HG03460 (cell line): ENCODE results near the gene SLC8A1.

Experiments
- ATAC-seq: cut with Tn5 transposase; IDR thresholded peaks from one replicate; pipeline ENCODE4 v1.9.1; 2021; ENCODE audit not compliant: unreplicated experiment

SLC8A1 gene

GRCh38 chr2:40204268-40204667, 247.6 kb downstream of the SLC8A1 start:
- ATAC-seq, result no peak

- no peak for ATAC-seq
Measured at GRCh38 chr2:40202798-40203400, 249.0 kb downstream of the SLC8A1 start.

GRCh38 chr2:40201425-40201824, 250.5 kb downstream of the SLC8A1 start:
- no peak for ATAC-seq

- ATAC-seq, result no peak
Measured at GRCh38 chr2:40200366-40200915, 251.4 kb downstream of the SLC8A1 start.

GRCh38 chr2:40199771-40200170, 252.1 kb downstream of the SLC8A1 start:
- no peak for ATAC-seq

GRCh38 chr2:40197121-40197520, 254.8 kb downstream of the SLC8A1 start:
- no peak for ATAC-seq

GRCh38 chr2:40193670-40194026, 258.2 kb downstream of the SLC8A1 start:
- ATAC-seq, result no peak

- ATAC-seq, result no peak
Measured at GRCh38 chr2:40192864-40193669, 258.8 kb downstream of the SLC8A1 start.

- no peak for ATAC-seq
Measured at GRCh38 chr2:40190457-40190856, 261.4 kb downstream of the SLC8A1 start.

GRCh38 chr2:40189881-40190280, 262.0 kb downstream of the SLC8A1 start:
- no peak for ATAC-seq

GRCh38 chr2:40187054-40187453, 264.8 kb downstream of the SLC8A1 start:
- ATAC-seq, result no peak

- ATAC-seq, result no peak
Measured at GRCh38 chr2:40184551-40184950, 267.3 kb downstream of the SLC8A1 start.

GRCh38 chr2:40181855-40182254, 270.0 kb downstream of the SLC8A1 start:
- ATAC-seq, result no peak

- ATAC-seq, result no peak
Measured at GRCh38 chr2:40179801-40180200, 272.1 kb downstream of the SLC8A1 start.

GRCh38 chr2:40178971-40179370, 272.9 kb downstream of the SLC8A1 start:
- peak; percentile 89 for ATAC-seq

- no peak for ATAC-seq
Measured at GRCh38 chr2:40178171-40178778, 273.6 kb downstream of the SLC8A1 start.

GRCh38 chr2:40177366-40177765, 274.5 kb downstream of the SLC8A1 start:
- no peak for ATAC-seq

- ATAC-seq, result no peak
Measured at GRCh38 chr2:40173276-40173675, 278.6 kb downstream of the SLC8A1 start.

GRCh38 chr2:40169856-40170255, 282.0 kb downstream of the SLC8A1 start:
- no peak for ATAC-seq

- no peak for ATAC-seq
Measured at GRCh38 chr2:40169430-40169829, 282.5 kb downstream of the SLC8A1 start.

GRCh38 chr2:40168546-40168945, 283.3 kb downstream of the SLC8A1 start:
- no peak for ATAC-seq

GRCh38 chr2:40168032-40168431, 283.9 kb downstream of the SLC8A1 start:
- no peak for ATAC-seq
